ENCODE measurements around the gene HBS1L.

Gene HBS1L

GRCh38 chr6:134997133-134997995, 57.3 kb downstream of the HBS1L start:
- DNase-seq, result no peak

GRCh38 chr6:134995536-134995935, 59.1 kb downstream of the HBS1L start:
- no peak for DNase-seq

- no peak for DNase-seq
Measured at GRCh38 chr6:134994431-134994830, 60.2 kb downstream of the HBS1L start.

GRCh38 chr6:134992155-134992554, 62.5 kb downstream of the HBS1L start:
- DNase-seq, result no peak

GRCh38 chr6:134990262-134990661, 64.4 kb downstream of the HBS1L start:
- DNase-seq, result no peak

GRCh38 chr6:134984821-134985220, 69.8 kb downstream of the HBS1L start:
- DNase-seq, result no peak

GRCh38 chr6:134983823-134984222, 70.8 kb downstream of the HBS1L start:
- DNase-seq, result no peak

GRCh38 chr6:134982161-134982560, 72.5 kb downstream of the HBS1L start:
- no peak for DNase-seq

GRCh38 chr6:134980846-134981245, 73.8 kb downstream of the HBS1L start:
- no peak for DNase-seq

- DNase-seq, result no peak
Measured at GRCh38 chr6:134979142-134979541, 75.5 kb downstream of the HBS1L start.

- no peak for DNase-seq
Measured at GRCh38 chr6:134974370-134974769, 80.3 kb downstream of the HBS1L start.

- no peak for DNase-seq
Measured at GRCh38 chr6:134967711-134968110, 86.9 kb downstream of the HBS1L start.

GRCh38 chr6:134964451-134965203, 90.0 kb downstream of the HBS1L start:
- no peak for DNase-seq

- DNase-seq, result no peak
Measured at GRCh38 chr6:134962421-134962820, 92.2 kb downstream of the HBS1L start.

- DNase-seq, result no peak
Measured at GRCh38 chr6:134961366-134961765, 93.3 kb downstream of the HBS1L start.

GRCh38 chr6:134959603-134960002, 95.0 kb downstream of the HBS1L start:
- no peak for DNase-seq

GRCh38 chr6:134956676-134957075, 97.9 kb downstream of the HBS1L start:
- no peak for DNase-seq

GRCh38 chr6:134956032-134956431, 98.6 kb downstream of the HBS1L start:
- DNase-seq, result no peak

- DNase-seq, result no peak
Measured at GRCh38 chr6:134954272-134955000, 100.2 kb downstream of the HBS1L start.

- DNase-seq, result no peak
Measured at GRCh38 chr6:134951494-134952263, 102.9 kb downstream of the HBS1L start.

GRCh38 chr6:134950482-134950881, 104.1 kb downstream of the HBS1L start:
- no peak for DNase-seq

- DNase-seq, result no peak
Measured at GRCh38 chr6:134949927-134950326, 104.7 kb downstream of the HBS1L start, which contains the start of gene ALDH8A1. Gene ALDH8A1, minus strand, starts transcription at chr6:134950101. Its CDS starts 48 bp downstream, at chr6:134950053.

- no peak for DNase-seq
Measured at GRCh38 chr6:134948691-134949090, 105.9 kb downstream of the HBS1L start.

Measured in femur (tissue), 1 donor.